GM12892 (cell line): ENCODE data around the gene ARSJ.

Experiments
- POLR2A ChIP-seq: IDR thresholded peaks from 2 replicates; pipeline ENCODE4 v1.6.1; 2011; ENCODE audit warnings: low read depth, low read length, control low read depth
- POLR2AphosphoS5 ChIP-seq: IDR thresholded peaks from 2 replicates; pipeline ENCODE4 v1.6.1; 2011; ENCODE audit warnings: low read depth, low read length, control low read depth

GRCh38 chr4:113943863-113944262 is 35.6 kb downstream of the ARSJ start:
- no peak for TF ChIP-seq POLR2A
- no peak for TF ChIP-seq POLR2AphosphoS5
